Measurements from ENCODE around the gene TMC7. TPM values are rescaled to one million over a fixed set of nuclear protein-coding genes. Genes with fewer than 3 reads are reported as not detected.

The TMC7 gene
- total RNA-seq, 1 experiment from 2014 or later = 4.3 TPM

- Histone ChIP-seq H2BK20ac (ENCODE audit: low read depth, low read length, poor library complexity, severe bottlenecking) (no peak overlapping the region), H3T11ph (ENCODE audit: low read length) (no peak overlapping the region), H4K20me1 (ENCODE audit: control insufficient read depth, insufficient read depth, insufficient read length) (no peaks in the 10 kb centered on the region), H2AFZ (ENCODE audit: low read length) (no peak overlapping the region), H4K91ac (ENCODE audit: insufficient read length, low read depth, low read length) (no peak overlapping the region), H3K9ac (ENCODE audit: extremely low read depth, insufficient read length, low read length) (no peak overlapping the region), H2AK5ac (ENCODE audit: insufficient read length, low read length) (no peak overlapping the region), H2BK120ac (ENCODE audit: low read depth, low read length, poor library complexity, severe bottlenecking) (no peak overlapping the region), H3K79me1 (ENCODE audit: insufficient read depth, low read depth, low read length, poor library complexity, severe bottlenecking) (no peaks in the 10 kb centered on the region), H3K27me3 (ENCODE audit: insufficient read depth, low read length) (no peaks in the 10 kb centered on the region), H2BK12ac (ENCODE audit: insufficient read length, low read depth, low read length) (no peak overlapping the region), H3K9me3 (ENCODE audit: control insufficient read depth, low read depth, low read length) (no peaks in the 10 kb centered on the region), H3K4me1 (ENCODE audit: insufficient read depth, low read length) (no peaks in the 10 kb centered on the region), H4K8ac (replicated peaks; ENCODE audit: insufficient read length, low read depth, low read length) (no peak overlapping the region), H3K4ac (ENCODE audit: low read depth, low read length) (no peak overlapping the region), H3K27ac (ENCODE audit: insufficient read length, low read depth, low read length) (no peak overlapping the region), H2BK5ac (ENCODE audit: insufficient read length, low read length) (no peak overlapping the region), H3K79me2 (ENCODE audit: insufficient read depth, low read length) (no peaks in the 10 kb centered on the region), H3K4me2 (ENCODE audit: insufficient read depth, insufficient read length, low read length) (no peak overlapping the region), H4K5ac (ENCODE audit: insufficient read length, low read depth, low read length) (no peak overlapping the region), H2BK15ac (ENCODE audit: low read depth, low read length) (no peak overlapping the region), H3K23me2 (ENCODE audit: insufficient read length, low read depth, low read length, poor library complexity, severe bottlenecking) (no peaks in the 10 kb centered on the region), H3K56ac (ENCODE audit: insufficient read length, low read depth, low read length) (no peak overlapping the region), H3K14ac (ENCODE audit: insufficient read depth, low read length) (no peak overlapping the region), H3K23ac (ENCODE audit: insufficient read length, low read depth, low read length) (no peak overlapping the region), H3K18ac (ENCODE audit: insufficient read length, low read depth, low read length) (no peak overlapping the region)
- Mint-ChIP-seq H3K4me3 (no peak overlapping the region), H3K27ac (no peak overlapping the region), H3K27me3 (ENCODE audit: low read depth) (peaks cover 1% of the 10 kb centered on the region; the same call in 1 of the 2 replicates), H3K36me3 (ENCODE audit: insufficient read depth in 1 of 3, low read depth in 3 of 3) (no peaks in the 10 kb centered on the region), H3K4me1 (peaks cover 9 to 14% of the 10 kb centered on the region in 2 experiments), H3K9me3 (peaks cover 0 to 4% of the 10 kb centered on the region in 2 experiments; a peak in 1 of 5 replicates)
- no CpG with 5 or more reads among the region's 7 CpGs for WGBS (ENCODE audit: extremely low coverage, insufficient read length, low lambda C conversion rate)
- DNase-seq = no peak
- no peak for TF ChIP-seq CTCF (conservative IDR thresholded peaks at IDR 0.05)
Observed at GRCh38 chr16:18943414-18943813, 40.3 kb upstream of the TMC7 start.
